ENCODE results near the gene AASDHPPT.

DNA sequence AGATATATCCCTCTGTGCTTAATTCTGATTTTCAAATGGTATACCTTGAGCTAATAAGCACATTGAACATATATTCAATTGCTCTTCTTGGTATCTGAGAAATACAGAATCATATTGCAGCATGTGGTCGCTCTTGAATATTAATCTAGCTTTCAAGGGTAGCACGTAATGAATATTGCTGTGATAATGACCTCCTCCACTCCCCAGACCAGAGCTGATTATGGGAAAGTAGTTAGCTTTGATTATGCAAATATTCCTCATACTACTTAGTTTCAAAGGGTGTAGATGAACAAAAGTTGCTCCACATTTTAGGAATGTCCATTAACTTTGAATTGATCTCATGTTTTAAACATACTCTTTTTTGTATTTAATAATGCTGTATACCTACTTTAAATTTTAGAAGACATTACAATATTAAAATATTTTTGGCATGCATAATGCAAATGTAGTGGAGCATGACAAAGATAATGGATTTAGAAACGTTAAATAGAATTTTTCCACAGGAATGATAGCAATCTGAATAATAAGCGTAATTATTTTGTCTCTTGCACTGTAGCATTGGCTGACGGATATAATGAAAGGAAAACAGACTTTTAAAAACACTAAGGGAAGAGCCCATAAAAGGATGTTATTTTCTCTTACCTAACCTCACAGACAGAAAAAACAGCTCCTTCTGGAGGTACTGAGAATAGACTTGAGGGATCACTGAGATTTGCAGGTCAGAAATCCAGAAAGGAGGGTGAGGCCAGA, 27.6 kb upstream of the AASDHPPT start:
- TF ChIP-seq, protein P1, sequence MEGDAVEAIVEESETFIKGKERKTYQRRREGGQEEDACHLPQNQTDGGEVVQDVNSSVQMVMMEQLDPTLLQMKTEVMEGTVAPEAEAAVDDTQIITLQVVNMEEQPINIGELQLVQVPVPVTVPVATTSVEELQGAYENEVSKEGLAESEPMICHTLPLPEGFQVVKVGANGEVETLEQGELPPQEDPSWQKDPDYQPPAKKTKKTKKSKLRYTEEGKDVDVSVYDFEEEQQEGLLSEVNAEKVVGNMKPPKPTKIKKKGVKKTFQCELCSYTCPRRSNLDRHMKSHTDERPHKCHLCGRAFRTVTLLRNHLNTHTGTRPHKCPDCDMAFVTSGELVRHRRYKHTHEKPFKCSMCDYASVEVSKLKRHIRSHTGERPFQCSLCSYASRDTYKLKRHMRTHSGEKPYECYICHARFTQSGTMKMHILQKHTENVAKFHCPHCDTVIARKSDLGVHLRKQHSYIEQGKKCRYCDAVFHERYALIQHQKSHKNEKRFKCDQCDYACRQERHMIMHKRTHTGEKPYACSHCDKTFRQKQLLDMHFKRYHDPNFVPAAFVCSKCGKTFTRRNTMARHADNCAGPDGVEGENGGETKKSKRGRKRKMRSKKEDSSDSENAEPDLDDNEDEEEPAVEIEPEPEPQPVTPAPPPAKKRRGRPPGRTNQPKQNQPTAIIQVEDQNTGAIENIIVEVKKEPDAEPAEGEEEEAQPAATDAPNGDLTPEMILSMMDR (IDR thresholded peaks at IDR 0.05; ENCODE audit: insufficient read depth, low read length, poor library complexity, severe bottlenecking): no peak
- no peak for TF ChIP-seq EZH2phosphoT487 (conservative IDR thresholded peaks at IDR 0.05; ENCODE audit: low read length)

Measured in SU-DHL-6 (cell line).